Skeletal muscle tissue (tissue), 4 donors: ENCODE data around the gene GSTT2B. TPM values are rescaled to one million over a fixed set of nuclear protein-coding genes. Genes with fewer than 3 reads are reported as not detected.
"Not testable (repeated sequence)": the region's sequence is repeated elsewhere in the genome, so short reads cannot be mapped to it uniquely, and the experiment has no call there.

Experiments used
- H3K27ac ChIP-seq: one replicate; pipeline ENCODE4 v1.7.0; 2013; ENCODE audit warnings: mild to moderate bottlenecking, low read depth, low read length, inconsistent platforms
- H3K27me3 ChIP-seq, 3 donors: one replicate each; pipeline ENCODE4 v1.7.0; 2013; ENCODE audit warnings: low read length in 3 of 3; ENCODE audit not compliant: control insufficient read depth in 3 of 3, insufficient read depth in 3 of 3
- H3K36me3 ChIP-seq, 3 donors: one replicate each; pipeline ENCODE4 v1.7.0; 2013; ENCODE audit warnings: low read length in 3 of 3; ENCODE audit not compliant: control insufficient read depth in 3 of 3, insufficient read depth in 3 of 3
- H3K4me1 ChIP-seq, 3 donors: one replicate each; pipeline ENCODE4 v1.7.0; 2013; ENCODE audit warnings: low read length in 3 of 3, mild to moderate bottlenecking in 3 of 3; ENCODE audit not compliant: control insufficient read depth in 3 of 3, insufficient read depth in 3 of 3
- H3K4me3 ChIP-seq, 3 donors: one replicate each; pipeline ENCODE4 v1.7.0; 2013; ENCODE audit warnings: low read length in 3 of 3
- H3K9ac ChIP-seq, 3 donors: one replicate each; pipeline ENCODE4 v1.7.0; 2013; ENCODE audit warnings: low read length in 3 of 3, mild to moderate bottlenecking in 3 of 3, moderate library complexity in 2 of 3, low read depth in 1 of 3
- H3K9me3 ChIP-seq, 3 donors: one replicate each; pipeline ENCODE4 v1.7.0; 2013; ENCODE audit warnings: low read length in 3 of 3; ENCODE audit not compliant: control insufficient read depth in 3 of 3
- total RNA-seq: library from RNA; depleted of rRNA; stranded (reverse); fragments of >200 nt; gene quantifications from one replicate; pipeline ENCODE4 v1.2.3, GENCODE V29; 2014
- donor health status: Osteomylitis.

GSTT2B gene
- total RNA-seq, 1 donor from 2014 or later: 4.7 TPM

DNA sequence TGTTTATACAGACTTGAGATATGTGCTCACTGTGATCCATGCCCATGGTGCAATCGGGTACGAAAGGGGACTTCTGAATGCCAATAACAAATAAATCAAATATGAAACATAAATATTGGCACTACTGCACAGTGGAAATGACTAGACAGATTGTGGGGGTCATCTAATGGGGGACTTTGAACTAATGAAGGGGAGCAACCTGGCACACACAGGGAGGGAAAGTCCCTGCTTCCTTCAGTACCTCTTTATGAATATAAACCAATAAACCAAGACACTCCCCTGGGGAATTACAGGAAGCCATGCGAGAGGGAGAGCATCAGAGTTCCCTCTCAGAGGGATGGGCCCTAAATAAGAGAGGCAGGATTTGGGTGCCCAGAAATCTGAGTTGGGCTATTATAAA is 45.7 kb downstream of the GSTT2B start:
- H3K9ac ChIP-seq: no peak overlapping the region
- H3K36me3 ChIP-seq: peaks cover 0 to 7% (median 0%) of the 10 kb centered on the region in 3 donors
- H3K27ac ChIP-seq: no peak overlapping the region
- no peak overlapping the region for H3K4me3 ChIP-seq
- peaks cover 6 to 9% (median 8%) of the 10 kb centered on the region in 3 donors for H3K4me1 ChIP-seq
- no peaks in the 10 kb centered on the region for H3K9me3 ChIP-seq
- no peaks in the 10 kb centered on the region for H3K27me3 ChIP-seq

- no peaks in the 10 kb centered on the region for H3K27me3 ChIP-seq
- no peaks in the 10 kb centered on the region for H3K9me3 ChIP-seq
- H3K4me3 ChIP-seq: peak overlapping the region; percentile 88 to 90 (median 89)
- peak overlapping the region; percentile 84 to 91 (median 89) for H3K9ac ChIP-seq
- peaks cover 0 to 2% (median 0%) of the 10 kb centered on the region in 3 donors for H3K36me3 ChIP-seq
- H3K4me1 ChIP-seq: peaks cover 6 to 12% (median 9%) of the 10 kb centered on the region in 3 donors
- H3K27ac ChIP-seq: peak overlapping the region; percentile 89
Observed at GRCh38 chr22:23913661-23914353, 47.2 kb downstream of the GSTT2B start.

DNA sequence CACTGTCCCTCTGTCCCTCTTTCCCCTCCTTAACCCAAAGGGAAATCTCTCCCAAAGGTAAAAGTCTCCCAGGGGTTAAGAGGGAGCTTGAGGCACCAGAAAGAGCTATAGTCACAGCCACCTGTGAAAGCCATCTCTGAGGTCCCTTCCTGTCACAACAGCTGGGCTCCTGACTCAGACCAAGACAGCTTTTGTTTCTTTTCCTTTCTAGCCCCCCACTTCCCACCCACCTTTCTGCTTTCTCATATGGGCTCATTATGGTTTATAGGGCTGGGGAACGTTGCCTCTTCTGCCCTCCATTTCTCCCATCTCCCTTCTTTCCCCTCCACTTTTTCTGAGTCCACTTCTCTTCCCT is 47.7 kb downstream of the GSTT2B start:
- Histone ChIP-seq H3K27ac (peak overlapping the region; percentile 89), H3K9me3 (no peaks in the 10 kb centered on the region), H3K27me3 (no peaks in the 10 kb centered on the region), H3K9ac (peak overlapping the region; percentile 84 to 91 (median 89)), H3K36me3 (peaks cover 0 to under 1% (median 0%) of the 10 kb centered on the region in 3 donors), H3K4me3 (peak overlapping the region; percentile 88 to 90 (median 89)), H3K4me1 (peaks cover 6 to 12% (median 11%) of the 10 kb centered on the region in 3 donors)

GRCh38 chr22:23912293-23912903 is 48.6 kb downstream of the GSTT2B start:
- no peak overlapping the region for H3K9ac ChIP-seq
- no peak overlapping the region for H3K27ac ChIP-seq
- H3K27me3 ChIP-seq: peaks cover 0 to 2% (median 0%) of the 10 kb centered on the region in 3 donors
- no peaks in the 10 kb centered on the region for H3K36me3 ChIP-seq
- peaks cover 6 to 12% (median 11%) of the 10 kb centered on the region in 3 donors for H3K4me1 ChIP-seq
- no peaks in the 10 kb centered on the region for H3K9me3 ChIP-seq
- H3K4me3 ChIP-seq: no peak overlapping the region

GRCh38 chr22:23911318-23911980 is 49.5 kb downstream of the GSTT2B start:
- Histone ChIP-seq H3K27ac (no peak overlapping the region), H3K36me3 (no peaks in the 10 kb centered on the region), H3K4me3 (no peak overlapping the region), H3K27me3 (peaks cover 0 to 6% (median 0%) of the 10 kb centered on the region in 3 donors), H3K4me1 (peaks cover 6 to 12% (median 11%) of the 10 kb centered on the region in 3 donors), H3K9ac (no peak overlapping the region), H3K9me3 (no peaks in the 10 kb centered on the region)

DNA sequence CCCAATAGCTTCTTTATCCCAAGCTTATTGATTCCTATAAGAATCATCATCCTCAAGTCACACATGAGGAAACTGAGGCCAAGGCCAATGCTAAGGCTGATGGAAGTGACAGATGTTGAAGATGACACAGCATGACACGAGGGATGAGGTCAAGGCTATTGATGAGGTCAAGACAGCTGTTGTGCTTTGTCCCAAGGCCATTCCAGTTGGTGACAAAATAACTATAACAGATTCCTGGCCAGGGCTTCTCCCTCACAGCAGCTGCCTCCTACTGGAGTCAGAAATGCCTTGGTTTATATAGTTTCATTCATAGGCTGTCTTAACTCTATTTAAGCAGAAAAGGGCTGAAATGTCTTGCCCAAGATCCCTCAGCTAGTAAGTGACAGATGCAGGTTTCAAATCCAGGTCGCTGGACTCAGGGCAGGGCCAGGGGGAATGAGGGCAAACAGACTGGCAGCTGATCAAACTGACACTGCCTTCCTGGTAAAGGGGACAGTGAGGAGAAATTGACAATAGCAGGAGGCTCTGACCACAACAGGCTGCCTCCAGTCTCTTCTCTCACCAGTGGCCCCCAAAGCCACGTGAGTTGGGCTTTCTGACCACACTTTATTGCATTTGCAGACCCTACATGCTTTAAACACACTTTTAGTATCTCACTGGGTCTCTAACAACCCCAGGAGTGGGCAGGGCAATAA is 50.4 kb downstream of the GSTT2B start:
- Histone ChIP-seq H3K9ac (no peak overlapping the region), H3K27ac (no peak overlapping the region), H3K4me1 (peaks cover 6 to 12% (median 11%) of the 10 kb centered on the region in 3 donors)

DNA sequence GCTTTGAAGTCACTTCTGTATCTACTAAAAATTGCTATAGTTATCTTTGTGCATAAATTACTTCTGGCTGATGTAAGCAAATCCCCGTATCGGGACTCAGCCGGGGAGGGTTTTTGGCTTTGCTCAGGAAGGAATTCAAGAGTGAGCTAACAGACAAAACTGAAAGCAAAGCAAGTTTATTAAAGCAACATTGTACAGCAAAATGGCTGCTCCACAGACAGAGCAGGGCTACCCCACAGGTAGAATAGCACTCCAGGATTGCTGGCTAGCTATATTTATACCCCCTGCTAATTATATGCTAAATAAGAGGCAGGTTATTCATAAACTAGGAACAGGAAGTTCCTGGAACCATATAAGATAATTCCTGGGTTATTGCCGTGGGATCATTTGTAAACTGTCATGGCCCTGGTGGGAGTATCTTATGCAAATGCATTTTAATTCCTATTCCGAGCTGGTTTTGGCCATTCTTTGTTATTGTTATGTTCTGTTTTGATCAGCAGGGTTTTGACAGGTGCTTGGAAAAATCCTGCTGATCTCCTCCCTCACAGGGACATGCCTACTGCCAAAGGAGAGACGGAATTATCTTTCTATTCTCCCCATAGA is 51.6 kb downstream of the GSTT2B start:
- Histone ChIP-seq H3K9me3 (no peaks in the 10 kb centered on the region), H3K4me1 (peaks cover 9 to 19% (median 11%) of the 10 kb centered on the region in 3 donors), H3K4me3 (no peak overlapping the region), H3K36me3 (no peaks in the 10 kb centered on the region), H3K27ac (no peak overlapping the region), H3K27me3 (peaks cover 0 to 19% (median 0%) of the 10 kb centered on the region in 3 donors), H3K9ac (no peak overlapping the region)

More for the DNA sequence above, 50.4 kb downstream of the GSTT2B start:
- Histone ChIP-seq H3K9me3 (no peaks in the 10 kb centered on the region), H3K27me3 (peaks cover 0 to 12% (median 0%) of the 10 kb centered on the region in 3 donors), H3K36me3 (no peaks in the 10 kb centered on the region), H3K4me3 (no peak overlapping the region)

DNA sequence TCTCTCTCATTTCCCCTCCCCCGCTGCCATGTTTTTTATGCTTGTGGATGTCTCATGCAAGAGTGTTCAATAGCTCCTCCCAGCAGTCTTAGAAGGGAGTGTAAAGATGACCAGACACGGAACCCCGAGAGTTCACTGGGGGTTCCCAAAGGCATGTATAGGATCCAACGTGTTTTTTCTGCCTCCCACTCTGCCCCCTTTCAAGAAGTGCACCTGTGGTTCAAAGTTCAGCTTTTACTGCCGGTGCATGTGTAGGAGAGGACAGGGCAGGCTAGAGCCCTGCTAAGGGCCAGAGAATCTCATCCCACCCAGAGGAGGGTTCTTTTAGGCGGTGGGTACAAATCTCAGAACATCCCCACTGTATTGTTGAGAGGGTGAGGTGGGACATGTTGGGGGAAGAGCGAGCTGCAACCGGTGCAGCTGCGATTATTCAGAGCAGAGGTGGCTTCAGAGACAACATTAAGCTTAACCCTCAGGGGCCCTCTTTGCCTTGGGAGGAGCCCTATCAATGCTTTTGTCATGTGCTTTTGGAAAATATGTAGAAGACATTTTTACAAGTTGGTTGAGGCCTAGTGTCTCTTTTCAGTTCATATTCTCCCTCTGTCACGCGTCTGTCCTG is 52.3 kb downstream of the GSTT2B start:
- peaks cover 9 to 19% (median 11%) of the 10 kb centered on the region in 3 donors for H3K4me1 ChIP-seq
- peaks cover 0 to 23% (median 0%) of the 10 kb centered on the region in 3 donors for H3K27me3 ChIP-seq
- H3K36me3 ChIP-seq: no peaks in the 10 kb centered on the region
- no peak overlapping the region for H3K4me3 ChIP-seq
- H3K9me3 ChIP-seq: no peaks in the 10 kb centered on the region
- H3K27ac ChIP-seq: no peak overlapping the region
- no peak overlapping the region for H3K9ac ChIP-seq

DNA sequence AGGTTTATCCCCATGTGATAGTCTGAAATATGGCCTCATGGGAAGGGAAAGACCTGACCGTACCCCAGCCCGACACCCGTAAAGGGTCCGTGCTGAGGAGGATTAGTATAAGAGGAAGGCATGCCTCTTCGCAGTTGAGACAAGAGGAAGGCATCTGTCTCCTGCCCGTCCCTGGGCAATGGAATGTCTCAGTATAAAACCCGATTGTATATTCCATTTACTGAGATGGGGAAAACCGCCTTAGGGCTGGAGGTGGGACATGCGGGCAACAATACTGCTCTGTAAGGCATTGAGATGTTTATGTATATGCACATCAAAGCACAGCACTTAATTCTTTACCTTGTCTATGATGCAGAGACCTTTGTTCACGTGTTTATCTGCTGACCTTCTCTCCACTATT is 53.6 kb downstream of the GSTT2B start:
- Histone ChIP-seq H3K4me1 (peaks cover 3 to 11% (median 3%) of the 10 kb centered on the region in 3 donors), H3K27me3 (peaks cover 0 to 23% (median 0%) of the 10 kb centered on the region in 3 donors)
- H3K27ac ChIP-seq, H3K9ac ChIP-seq, H3K36me3 ChIP-seq, H3K4me3 ChIP-seq, H3K9me3 ChIP-seq: not testable (repeated sequence)
